Central memory CD4-positive, alpha-beta T cell (primary cell): Measurements from ENCODE around the gene IL1RAPL1.
"Not testable (repeated sequence)": the region's sequence is repeated elsewhere in the genome, so short reads cannot be mapped to it uniquely, and the experiment has no call there.

Source experiments
- DNase-seq: peaks from one replicate; pipeline ENCODE4 v3.0.0; 2022

Gene IL1RAPL1

GRCh38 chrX:29285664-29286063, 698.4 kb downstream of the IL1RAPL1 start:
- no peak for DNase-seq

DNA sequence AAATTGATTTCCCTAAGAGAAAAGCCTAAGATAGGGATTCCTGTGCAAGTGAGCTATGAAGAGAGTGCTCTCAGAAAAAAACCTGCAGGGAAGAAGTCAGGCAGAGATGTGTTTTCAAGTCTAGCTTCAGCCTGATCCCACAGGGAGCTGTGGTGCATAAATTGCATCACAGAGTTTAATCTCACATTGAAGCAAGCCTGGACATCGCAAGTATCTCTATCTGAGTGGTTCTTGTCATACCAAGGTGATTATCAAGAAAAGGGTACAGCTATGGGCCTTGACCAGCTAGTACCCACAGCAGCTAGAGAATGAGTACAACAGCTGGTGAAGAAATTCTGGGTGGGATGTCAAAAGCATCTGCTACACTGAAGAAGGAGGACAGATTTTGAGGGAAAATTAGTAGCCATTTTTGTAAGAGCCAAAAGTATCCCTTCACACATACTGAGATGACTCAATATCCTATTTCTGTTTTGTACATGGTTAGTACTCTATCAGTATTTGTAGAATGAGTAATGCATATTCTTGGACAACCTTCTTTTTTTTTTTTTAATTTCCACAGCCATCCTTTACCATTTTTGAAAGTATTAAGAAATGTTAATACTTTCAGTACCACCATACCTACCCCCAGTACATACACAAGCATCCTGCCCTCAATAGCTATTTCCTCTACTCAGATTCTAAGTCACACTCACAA, 708.9 kb downstream of the IL1RAPL1 start:
- DNase-seq = no peak

GRCh38 chrX:29297171-29297800, 710.0 kb downstream of the IL1RAPL1 start:
- DNase-seq = no peak

DNA sequence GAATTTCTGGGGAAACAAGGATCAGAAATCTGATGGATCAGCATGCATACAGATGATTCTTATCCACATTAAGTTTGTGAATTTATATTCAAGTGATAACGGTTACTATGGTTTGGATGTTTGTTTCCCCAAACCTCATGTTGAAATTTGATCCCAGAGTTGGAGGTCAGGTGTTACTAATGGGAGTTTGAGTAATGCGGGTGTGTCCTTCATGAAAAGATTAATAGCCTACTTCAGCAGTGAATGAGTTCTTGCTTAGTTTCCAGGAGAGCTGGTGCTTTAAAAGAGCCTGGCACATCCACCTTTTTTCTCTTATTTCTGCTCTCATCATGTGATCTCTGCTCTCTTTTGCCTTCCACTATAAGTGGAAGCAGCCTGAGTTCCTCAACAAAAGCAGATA, 712.4 kb downstream of the IL1RAPL1 start:
- no peak for DNase-seq

GRCh38 chrX:29308726-29309125, 721.5 kb downstream of the IL1RAPL1 start:
- DNase-seq = no peak

- no peak for DNase-seq
These were observed 728.7 kb downstream of the IL1RAPL1 start for GRCh38 chrX:29315931-29316330.

- DNase-seq = no peak
These were observed 730.8 kb downstream of the IL1RAPL1 start for GRCh38 chrX:29318012-29318411.

GRCh38 chrX:29332429-29332828, 745.2 kb downstream of the IL1RAPL1 start:
- not testable (repeated sequence) for DNase-seq

GRCh38 chrX:29333091-29333490, 745.8 kb downstream of the IL1RAPL1 start:
- not testable (repeated sequence) for DNase-seq

GRCh38 chrX:29348288-29348687, 761.0 kb downstream of the IL1RAPL1 start:
- DNase-seq = no peak

- no peak for DNase-seq
These were observed 772.0 kb downstream of the IL1RAPL1 start for GRCh38 chrX:29359276-29359675.

DNA sequence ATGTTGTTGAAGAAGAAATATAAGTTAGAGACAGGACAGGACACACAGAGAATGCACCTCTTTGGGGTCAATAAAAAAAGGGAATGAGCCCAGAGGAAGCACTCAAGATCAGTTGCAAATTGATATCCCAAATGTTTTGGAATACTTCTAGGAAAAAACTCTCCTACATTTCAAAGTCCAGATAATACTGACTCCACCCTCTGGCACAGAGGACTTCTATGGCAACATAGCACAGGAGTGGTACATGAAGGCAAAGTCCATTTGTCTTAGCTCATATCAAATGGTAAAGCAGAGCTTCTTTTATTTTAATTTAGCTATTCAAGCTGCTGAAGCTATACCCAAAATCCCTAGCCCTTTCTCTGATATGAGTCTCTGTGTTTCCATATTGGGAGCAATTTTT, 787.5 kb downstream of the IL1RAPL1 start:
- DNase-seq = not testable (repeated sequence)

- no peak for DNase-seq
These were observed 789.3 kb downstream of the IL1RAPL1 start for GRCh38 chrX:29376584-29376983.

DNA sequence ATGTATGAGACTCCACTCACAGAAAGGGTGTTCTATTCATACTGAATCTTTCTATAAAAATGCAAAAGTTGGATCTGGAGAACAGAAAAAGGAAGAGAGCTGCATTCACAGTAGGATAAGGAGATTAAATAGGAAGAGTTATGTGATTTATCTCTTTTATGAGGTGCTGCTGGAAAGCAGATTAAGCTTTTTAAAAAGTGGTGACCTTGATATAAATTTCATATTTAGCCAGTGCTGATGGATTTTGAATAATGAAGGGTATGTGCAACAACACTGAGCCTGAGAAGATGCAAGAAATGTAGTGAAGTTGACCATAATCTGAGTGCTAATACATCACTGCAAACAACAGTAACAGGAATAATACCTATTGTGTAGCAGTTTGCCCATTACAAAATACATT, 795.6 kb downstream of the IL1RAPL1 start:
- no peak for DNase-seq

- no peak for DNase-seq
These were observed 801.3 kb downstream of the IL1RAPL1 start for GRCh38 chrX:29388509-29388908.

DNA sequence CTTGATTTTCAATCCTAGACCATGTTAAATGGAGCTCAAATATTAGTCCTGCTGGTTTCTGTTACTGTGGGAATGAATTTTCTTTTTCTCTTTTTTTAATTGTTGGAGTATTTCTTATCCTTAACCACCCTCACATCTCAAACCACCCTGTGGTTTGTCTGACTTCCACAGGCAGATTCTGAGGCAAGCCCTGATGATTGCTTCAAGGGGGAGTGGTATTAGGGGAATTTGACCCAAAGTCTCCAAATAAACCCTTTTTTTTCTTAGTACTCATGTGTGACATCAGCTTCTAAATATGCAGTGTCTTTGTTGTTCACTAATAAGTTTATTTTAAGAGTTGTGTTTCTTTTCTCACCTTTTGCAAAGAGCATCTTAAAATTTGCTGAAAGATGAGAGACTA, 810.3 kb downstream of the IL1RAPL1 start:
- DNase-seq = no peak

GRCh38 chrX:29407357-29407756, 820.1 kb downstream of the IL1RAPL1 start:
- DNase-seq = no peak

GRCh38 chrX:29419774-29420553, 832.7 kb downstream of the IL1RAPL1 start:
- no peak for DNase-seq

DNA sequence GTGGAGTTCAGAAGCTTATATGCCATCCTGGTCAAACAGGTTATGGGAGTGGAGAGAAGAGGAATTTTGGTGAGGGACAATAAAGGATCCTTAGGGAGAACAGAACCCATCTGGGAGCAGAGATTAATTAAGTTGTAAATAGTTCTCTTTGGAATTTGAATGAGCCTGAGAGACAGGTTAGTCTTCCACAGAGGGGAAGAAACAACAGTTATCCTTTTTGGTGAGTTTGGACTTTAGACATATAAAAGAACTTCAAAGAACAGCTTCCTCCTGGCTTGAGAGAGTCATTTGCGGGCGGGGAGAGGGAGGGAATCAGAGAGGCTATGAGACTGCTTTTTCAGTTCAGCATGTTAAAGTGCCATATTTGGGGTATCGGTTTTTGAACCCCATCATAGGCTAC, 834.8 kb downstream of the IL1RAPL1 start:
- no peak for DNase-seq

DNA sequence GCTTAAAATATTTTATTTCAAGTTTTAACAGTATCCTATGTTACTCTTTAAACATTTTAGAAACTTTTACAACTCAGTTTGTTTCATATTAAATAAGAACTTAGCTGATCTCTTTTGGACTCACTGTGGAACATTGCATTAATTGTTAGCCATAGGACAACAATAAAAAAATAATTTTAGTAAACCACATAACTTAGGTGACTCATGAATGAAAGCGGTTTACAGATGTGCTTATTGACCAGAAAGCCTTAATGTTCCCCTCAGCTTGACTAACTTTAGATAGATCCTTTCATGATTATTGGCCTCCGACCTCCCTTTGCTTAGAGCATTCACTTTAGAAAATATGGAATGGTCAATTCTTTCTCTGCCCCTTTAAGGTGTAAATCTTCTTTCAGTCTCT, 844.6 kb downstream of the IL1RAPL1 start:
- no peak for DNase-seq

- no peak for DNase-seq
These were observed 845.3 kb downstream of the IL1RAPL1 start for GRCh38 chrX:29432534-29432933.

- no peak for DNase-seq
These were observed 847.7 kb downstream of the IL1RAPL1 start for GRCh38 chrX:29434939-29435338.

- no peak for DNase-seq
These were observed 848.1 kb downstream of the IL1RAPL1 start for GRCh38 chrX:29435396-29435795.

- no peak for DNase-seq
These were observed 860.6 kb downstream of the IL1RAPL1 start for GRCh38 chrX:29447867-29448266.
